ENCODE measurements around the gene AFF3.

Gene AFF3

GRCh38 chr2:99554238-99554637, 588.2 kb downstream of the AFF3 start:
- Histone ChIP-seq H3K4me3 (ENCODE audit: low read length in 2 of 2) (no peak overlapping the region), H3K9ac (ENCODE audit: low read length in 2 of 2) (no peak overlapping the region), H3K9me3 (ENCODE audit: control insufficient read depth in 2 of 2, low read length in 2 of 2) (no peaks in the 10 kb centered on the region), H3K36me3 (ENCODE audit: control insufficient read depth in 2 of 2, insufficient read depth in 2 of 2, low read length in 2 of 2) (peaks cover 0 to 2% of the 10 kb centered on the region in 2 donors), H3K27me3 (ENCODE audit: control insufficient read depth in 1 of 2, insufficient read depth in 2 of 2, low read length in 2 of 2) (no peaks in the 10 kb centered on the region), H3K4me1 (ENCODE audit: control insufficient read depth, insufficient read depth, low read length) (no peaks in the 10 kb centered on the region), H3K27ac (ENCODE audit: low read length) (no peak overlapping the region)

- H3K4me3 ChIP-seq (ENCODE audit: low read length in 2 of 2) = no peak overlapping the region
- peaks cover 0 to 2% of the 10 kb centered on the region in 2 donors for H3K36me3 ChIP-seq (ENCODE audit: control insufficient read depth in 2 of 2, insufficient read depth in 2 of 2, low read length in 2 of 2)
- no peaks in the 10 kb centered on the region for H3K4me1 ChIP-seq (ENCODE audit: control insufficient read depth, insufficient read depth, low read length)
- no peak overlapping the region for H3K27ac ChIP-seq (ENCODE audit: low read length)
- H3K27me3 ChIP-seq (ENCODE audit: control insufficient read depth in 1 of 2, insufficient read depth in 2 of 2, low read length in 2 of 2) = no peaks in the 10 kb centered on the region
- H3K9ac ChIP-seq (ENCODE audit: low read length in 2 of 2) = no peak overlapping the region
- H3K9me3 ChIP-seq (ENCODE audit: control insufficient read depth in 2 of 2, low read length in 2 of 2) = no peaks in the 10 kb centered on the region
These were observed 589.9 kb downstream of the AFF3 start for GRCh38 chr2:99552529-99552928.

DNA sequence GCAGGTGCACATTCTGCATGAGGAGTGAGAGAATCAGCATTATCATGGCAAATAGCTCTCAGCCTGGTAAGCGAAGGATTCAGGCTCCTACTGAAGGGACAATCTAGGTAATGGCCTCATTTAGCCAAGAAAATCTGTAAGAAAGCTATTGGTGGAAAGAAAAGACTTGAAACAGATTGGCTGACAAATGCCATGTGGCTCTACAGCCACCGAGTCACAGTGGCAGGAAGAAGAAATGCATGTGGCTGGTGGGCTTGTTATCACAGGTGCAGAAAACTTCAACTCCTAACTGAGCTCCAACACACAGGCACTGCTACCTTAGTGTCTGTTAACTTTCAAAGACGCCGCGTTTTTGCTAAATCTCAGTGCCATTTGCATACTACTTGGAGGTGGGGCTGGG, 592.0 kb downstream of the AFF3 start:
- H3K27me3 ChIP-seq (ENCODE audit: control insufficient read depth in 1 of 2, insufficient read depth in 2 of 2, low read length in 2 of 2) = no peaks in the 10 kb centered on the region
- peaks cover 0 to 2% of the 10 kb centered on the region in 2 donors for H3K36me3 ChIP-seq (ENCODE audit: control insufficient read depth in 2 of 2, insufficient read depth in 2 of 2, low read length in 2 of 2)
- H3K9me3 ChIP-seq (ENCODE audit: control insufficient read depth in 2 of 2, low read length in 2 of 2) = no peaks in the 10 kb centered on the region
- H3K4me1 ChIP-seq (ENCODE audit: control insufficient read depth, insufficient read depth, low read length) = no peaks in the 10 kb centered on the region
- no peak overlapping the region for H3K27ac ChIP-seq (ENCODE audit: low read length)
- no peak overlapping the region for H3K9ac ChIP-seq (ENCODE audit: low read length in 2 of 2)
- no peak overlapping the region for H3K4me3 ChIP-seq (ENCODE audit: low read length in 2 of 2)

DNA sequence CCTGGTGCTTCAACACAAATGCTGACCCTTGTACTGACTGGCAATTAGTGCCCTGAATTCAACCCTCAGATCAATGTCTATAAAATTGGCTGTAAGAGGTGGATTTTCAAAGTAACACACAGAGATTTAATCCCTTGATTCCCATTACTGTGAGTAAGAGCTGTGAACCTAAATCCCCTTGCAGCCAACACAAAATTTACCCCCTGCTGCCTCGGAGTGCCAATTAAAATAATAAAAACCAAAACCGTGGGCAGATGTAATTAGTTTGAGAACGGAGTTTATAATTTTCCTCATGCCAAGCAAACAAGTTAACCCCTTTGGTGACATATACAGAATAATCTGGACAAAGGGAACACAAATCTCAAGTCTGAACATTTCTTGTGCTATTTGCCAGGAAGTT, 596.8 kb downstream of the AFF3 start:
- Histone ChIP-seq H3K27ac (ENCODE audit: low read length) (no peak overlapping the region), H3K27me3 (ENCODE audit: control insufficient read depth in 1 of 2, insufficient read depth in 2 of 2, low read length in 2 of 2) (no peaks in the 10 kb centered on the region), H3K4me3 (ENCODE audit: low read length in 2 of 2) (no peak overlapping the region), H3K9ac (ENCODE audit: low read length in 2 of 2) (no peak overlapping the region), H3K36me3 (ENCODE audit: control insufficient read depth in 2 of 2, insufficient read depth in 2 of 2, low read length in 2 of 2) (no peaks in the 10 kb centered on the region), H3K4me1 (ENCODE audit: control insufficient read depth, insufficient read depth, low read length) (peaks cover 19% of the 10 kb centered on the region), H3K9me3 (ENCODE audit: control insufficient read depth in 2 of 2, low read length in 2 of 2) (no peaks in the 10 kb centered on the region)

- Histone ChIP-seq H3K4me1 (ENCODE audit: control insufficient read depth, insufficient read depth, low read length) (peaks cover 19% of the 10 kb centered on the region), H3K27ac (ENCODE audit: low read length) (no peak overlapping the region), H3K27me3 (ENCODE audit: control insufficient read depth in 1 of 2, insufficient read depth in 2 of 2, low read length in 2 of 2) (no peaks in the 10 kb centered on the region), H3K36me3 (ENCODE audit: control insufficient read depth in 2 of 2, insufficient read depth in 2 of 2, low read length in 2 of 2) (no peaks in the 10 kb centered on the region), H3K9me3 (ENCODE audit: control insufficient read depth in 2 of 2, low read length in 2 of 2) (no peaks in the 10 kb centered on the region), H3K9ac (ENCODE audit: low read length in 2 of 2) (no peak overlapping the region), H3K4me3 (ENCODE audit: low read length in 2 of 2) (no peak overlapping the region)
These were observed 597.3 kb downstream of the AFF3 start for GRCh38 chr2:99545066-99545465.

GRCh38 chr2:99544608-99545007, 597.8 kb downstream of the AFF3 start:
- H3K27ac ChIP-seq (ENCODE audit: low read length) = no peak overlapping the region
- H3K9ac ChIP-seq (ENCODE audit: low read length in 2 of 2) = no peak overlapping the region
- H3K4me3 ChIP-seq (ENCODE audit: low read length in 2 of 2) = no peak overlapping the region
- no peaks in the 10 kb centered on the region for H3K27me3 ChIP-seq (ENCODE audit: control insufficient read depth in 1 of 2, insufficient read depth in 2 of 2, low read length in 2 of 2)
- no peaks in the 10 kb centered on the region for H3K36me3 ChIP-seq (ENCODE audit: control insufficient read depth in 2 of 2, insufficient read depth in 2 of 2, low read length in 2 of 2)
- H3K4me1 ChIP-seq (ENCODE audit: control insufficient read depth, insufficient read depth, low read length) = peaks cover 19% of the 10 kb centered on the region
- no peaks in the 10 kb centered on the region for H3K9me3 ChIP-seq (ENCODE audit: control insufficient read depth in 2 of 2, low read length in 2 of 2)

- Histone ChIP-seq H3K9ac (ENCODE audit: low read length in 2 of 2) (no peak overlapping the region), H3K27me3 (ENCODE audit: control insufficient read depth in 1 of 2, insufficient read depth in 2 of 2, low read length in 2 of 2) (no peaks in the 10 kb centered on the region)
These were observed 599.1 kb downstream of the AFF3 start for GRCh38 chr2:99543247-99543646.

GRCh38 chr2:99537910-99538485, 604.4 kb downstream of the AFF3 start:
- no peaks in the 10 kb centered on the region for H3K36me3 ChIP-seq (ENCODE audit: control insufficient read depth in 2 of 2, insufficient read depth in 2 of 2, low read length in 2 of 2)
- H3K9ac ChIP-seq (ENCODE audit: low read length in 2 of 2) = no peak overlapping the region
- no peak overlapping the region for H3K27ac ChIP-seq (ENCODE audit: low read length)
- H3K4me3 ChIP-seq (ENCODE audit: low read length in 2 of 2) = no peak overlapping the region
- H3K4me1 ChIP-seq (ENCODE audit: control insufficient read depth, insufficient read depth, low read length) = peaks cover 4% of the 10 kb centered on the region
- H3K27me3 ChIP-seq (ENCODE audit: control insufficient read depth in 1 of 2, insufficient read depth in 2 of 2, low read length in 2 of 2) = no peaks in the 10 kb centered on the region
- H3K9me3 ChIP-seq (ENCODE audit: control insufficient read depth in 2 of 2, low read length in 2 of 2) = no peaks in the 10 kb centered on the region

More at GRCh38 chr2:99543247-99543646, 599.1 kb downstream of the AFF3 start:
- H3K9me3 ChIP-seq (ENCODE audit: control insufficient read depth in 2 of 2, low read length in 2 of 2) = no peaks in the 10 kb centered on the region
- H3K4me1 ChIP-seq (ENCODE audit: control insufficient read depth, insufficient read depth, low read length) = peaks cover 19% of the 10 kb centered on the region
- H3K27ac ChIP-seq (ENCODE audit: low read length) = no peak overlapping the region
- no peaks in the 10 kb centered on the region for H3K36me3 ChIP-seq (ENCODE audit: control insufficient read depth in 2 of 2, insufficient read depth in 2 of 2, low read length in 2 of 2)
- no peak overlapping the region for H3K4me3 ChIP-seq (ENCODE audit: low read length in 2 of 2)

- Histone ChIP-seq H3K4me1 (ENCODE audit: control insufficient read depth, insufficient read depth, low read length) (no peaks in the 10 kb centered on the region), H3K4me3 (ENCODE audit: low read length in 2 of 2) (no peak overlapping the region), H3K27ac (ENCODE audit: low read length) (no peak overlapping the region), H3K9me3 (ENCODE audit: control insufficient read depth in 2 of 2, low read length in 2 of 2) (no peaks in the 10 kb centered on the region), H3K9ac (ENCODE audit: low read length in 2 of 2) (no peak overlapping the region), H3K27me3 (ENCODE audit: control insufficient read depth in 1 of 2, insufficient read depth in 2 of 2, low read length in 2 of 2) (no peaks in the 10 kb centered on the region), H3K36me3 (ENCODE audit: control insufficient read depth in 2 of 2, insufficient read depth in 2 of 2, low read length in 2 of 2) (no peaks in the 10 kb centered on the region)
These were observed 618.3 kb downstream of the AFF3 start for GRCh38 chr2:99524056-99524455.

- Histone ChIP-seq H3K36me3 (ENCODE audit: control insufficient read depth in 2 of 2, insufficient read depth in 2 of 2, low read length in 2 of 2) (no peaks in the 10 kb centered on the region), H3K4me1 (ENCODE audit: control insufficient read depth, insufficient read depth, low read length) (no peaks in the 10 kb centered on the region), H3K27me3 (ENCODE audit: control insufficient read depth in 1 of 2, insufficient read depth in 2 of 2, low read length in 2 of 2) (no peaks in the 10 kb centered on the region), H3K9ac (ENCODE audit: low read length in 2 of 2) (no peak overlapping the region), H3K4me3 (ENCODE audit: low read length in 2 of 2) (no peak overlapping the region), H3K27ac (ENCODE audit: low read length) (no peak overlapping the region), H3K9me3 (ENCODE audit: control insufficient read depth in 2 of 2, low read length in 2 of 2) (no peaks in the 10 kb centered on the region)
These were observed 620.2 kb downstream of the AFF3 start for GRCh38 chr2:99522157-99522556.

GRCh38 chr2:99520813-99521212, 621.6 kb downstream of the AFF3 start:
- no peaks in the 10 kb centered on the region for H3K36me3 ChIP-seq (ENCODE audit: control insufficient read depth in 2 of 2, insufficient read depth in 2 of 2, low read length in 2 of 2)
- H3K9ac ChIP-seq (ENCODE audit: low read length in 2 of 2) = no peak overlapping the region
- no peaks in the 10 kb centered on the region for H3K27me3 ChIP-seq (ENCODE audit: control insufficient read depth in 1 of 2, insufficient read depth in 2 of 2, low read length in 2 of 2)

More at GRCh38 chr2:99520813-99521212, 621.6 kb downstream of the AFF3 start:
- H3K4me3 ChIP-seq (ENCODE audit: low read length in 2 of 2) = no peak overlapping the region
- no peaks in the 10 kb centered on the region for H3K4me1 ChIP-seq (ENCODE audit: control insufficient read depth, insufficient read depth, low read length)
- no peaks in the 10 kb centered on the region for H3K9me3 ChIP-seq (ENCODE audit: control insufficient read depth in 2 of 2, low read length in 2 of 2)
- no peak overlapping the region for H3K27ac ChIP-seq (ENCODE audit: low read length)
